GM21529 (cell line): ENCODE results near the gene MGAT5B.
A peak's percentile ranks its signal among the peaks of the same experiment; 100 is the strongest.
"Not testable (repeated sequence)": the region's sequence is repeated elsewhere in the genome, so short reads cannot be mapped to it uniquely, and the experiment has no call there.

Experiments used
- ATAC-seq: cut with Tn5 transposase; IDR thresholded peaks from one replicate; pipeline ENCODE4 v1.9.1; 2021; ENCODE audit not compliant: unreplicated experiment

The MGAT5B gene, protein sequence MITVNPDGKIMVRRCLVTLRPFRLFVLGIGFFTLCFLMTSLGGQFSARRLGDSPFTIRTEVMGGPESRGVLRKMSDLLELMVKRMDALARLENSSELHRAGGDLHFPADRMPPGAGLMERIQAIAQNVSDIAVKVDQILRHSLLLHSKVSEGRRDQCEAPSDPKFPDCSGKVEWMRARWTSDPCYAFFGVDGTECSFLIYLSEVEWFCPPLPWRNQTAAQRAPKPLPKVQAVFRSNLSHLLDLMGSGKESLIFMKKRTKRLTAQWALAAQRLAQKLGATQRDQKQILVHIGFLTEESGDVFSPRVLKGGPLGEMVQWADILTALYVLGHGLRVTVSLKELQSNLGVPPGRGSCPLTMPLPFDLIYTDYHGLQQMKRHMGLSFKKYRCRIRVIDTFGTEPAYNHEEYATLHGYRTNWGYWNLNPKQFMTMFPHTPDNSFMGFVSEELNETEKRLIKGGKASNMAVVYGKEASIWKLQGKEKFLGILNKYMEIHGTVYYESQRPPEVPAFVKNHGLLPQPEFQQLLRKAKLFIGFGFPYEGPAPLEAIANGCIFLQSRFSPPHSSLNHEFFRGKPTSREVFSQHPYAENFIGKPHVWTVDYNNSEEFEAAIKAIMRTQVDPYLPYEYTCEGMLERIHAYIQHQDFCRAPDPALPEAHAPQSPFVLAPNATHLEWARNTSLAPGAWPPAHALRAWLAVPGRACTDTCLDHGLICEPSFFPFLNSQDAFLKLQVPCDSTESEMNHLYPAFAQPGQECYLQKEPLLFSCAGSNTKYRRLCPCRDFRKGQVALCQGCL

DNA sequence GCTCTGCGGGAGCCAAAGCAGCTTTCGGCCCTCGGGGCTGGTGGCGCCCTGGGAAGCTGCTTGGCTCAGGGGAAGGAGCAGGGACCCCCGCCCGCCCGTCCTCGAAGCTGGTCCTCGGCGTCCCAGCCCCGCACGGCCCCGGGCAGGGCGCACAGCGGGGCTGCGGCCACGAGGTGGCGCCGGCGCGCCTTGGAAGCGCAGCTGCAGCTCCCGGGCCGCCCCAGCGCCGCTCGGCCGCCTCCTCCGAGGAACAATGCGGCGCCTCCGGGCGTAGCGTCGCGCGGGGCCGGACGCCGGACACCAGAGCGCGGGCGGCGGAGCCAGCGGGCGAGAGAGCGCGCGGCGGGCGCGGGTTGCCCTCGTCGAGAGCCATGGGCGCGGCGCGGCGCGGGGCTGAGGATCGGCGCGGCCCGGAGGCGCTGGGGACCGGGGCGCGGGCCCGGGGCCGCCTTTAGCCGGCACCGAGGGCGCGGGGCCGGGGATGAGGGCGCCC is at the start of gene MGAT5B:
Gene MGAT5B (plus strand): TSS at position 229 of the 493 bp plus-strand sequence. CDS start 626 bp downstream, outside the sequence.
- ATAC-seq = peak; percentile 59

DNA sequence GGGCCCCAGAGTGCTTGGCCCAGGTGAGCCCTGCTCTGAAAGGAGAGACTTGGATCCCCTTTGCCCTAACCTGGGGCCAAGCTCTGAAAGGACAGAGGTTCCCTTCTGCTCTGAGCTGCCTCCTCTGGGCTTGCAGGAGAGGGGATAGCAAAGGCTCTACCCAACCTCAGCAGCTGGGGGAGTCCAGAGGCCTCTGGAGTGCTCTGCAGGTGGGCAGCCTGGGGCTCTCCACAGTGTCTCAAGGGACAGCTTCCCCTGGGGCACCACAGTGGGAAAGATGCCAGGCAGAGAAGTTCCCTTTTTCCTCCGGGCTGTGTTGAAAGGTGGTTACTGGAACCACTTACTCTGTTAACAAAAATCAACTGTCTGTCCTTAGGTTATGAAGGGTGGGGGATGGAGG is 48.2 kb upstream of the MGAT5B start:
- no peak for ATAC-seq

DNA sequence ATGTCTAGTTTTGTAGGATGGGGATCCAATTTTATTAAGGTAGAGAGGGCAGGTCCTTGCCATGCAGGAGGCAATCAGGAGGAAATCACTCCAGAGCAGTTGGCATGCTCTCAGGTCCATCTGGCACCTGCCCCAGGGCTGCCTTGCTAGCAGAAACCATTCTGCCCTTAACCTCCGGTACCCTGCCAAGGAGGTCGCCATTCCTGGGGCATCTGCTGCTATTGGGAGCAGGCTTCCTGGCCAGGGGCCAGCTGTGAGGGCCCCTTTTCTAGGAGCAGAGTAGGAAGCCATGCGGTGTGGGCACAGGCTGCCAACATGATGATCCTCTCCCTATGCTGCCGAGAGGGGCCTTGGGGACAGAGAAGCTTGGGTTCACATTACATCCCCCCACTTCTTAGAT is 47.6 kb upstream of the MGAT5B start:
- ATAC-seq = no peak

DNA sequence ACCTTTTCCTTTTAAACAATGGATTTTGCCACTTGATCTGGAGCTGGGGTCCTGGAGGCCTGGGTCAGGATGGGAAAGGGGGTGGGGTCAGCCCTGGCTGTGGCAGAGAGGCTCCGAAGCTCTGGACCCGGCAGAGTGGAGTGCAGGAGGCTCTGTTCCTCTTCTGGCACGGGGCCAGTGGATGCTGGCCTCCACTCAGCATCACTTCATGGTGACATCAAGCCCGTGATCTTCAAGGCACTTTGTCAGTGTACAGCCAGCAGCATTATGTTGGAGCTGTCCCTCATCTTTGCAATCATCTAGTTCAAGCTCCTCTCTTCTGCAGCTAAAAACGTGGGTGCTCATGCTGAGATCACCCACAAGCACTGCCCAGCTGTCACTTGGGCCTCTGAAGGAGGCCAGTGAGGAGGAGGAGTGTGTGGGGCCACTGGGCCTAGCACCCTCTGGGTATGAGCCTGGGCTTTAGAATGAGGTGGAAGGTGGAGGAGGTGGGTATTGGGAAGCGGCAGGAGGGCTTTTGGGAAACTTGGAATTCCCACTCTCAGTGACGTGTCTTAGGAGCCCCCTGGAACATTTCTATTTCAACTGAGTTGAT is 45.9 kb upstream of the MGAT5B start:
- no peak for ATAC-seq

DNA sequence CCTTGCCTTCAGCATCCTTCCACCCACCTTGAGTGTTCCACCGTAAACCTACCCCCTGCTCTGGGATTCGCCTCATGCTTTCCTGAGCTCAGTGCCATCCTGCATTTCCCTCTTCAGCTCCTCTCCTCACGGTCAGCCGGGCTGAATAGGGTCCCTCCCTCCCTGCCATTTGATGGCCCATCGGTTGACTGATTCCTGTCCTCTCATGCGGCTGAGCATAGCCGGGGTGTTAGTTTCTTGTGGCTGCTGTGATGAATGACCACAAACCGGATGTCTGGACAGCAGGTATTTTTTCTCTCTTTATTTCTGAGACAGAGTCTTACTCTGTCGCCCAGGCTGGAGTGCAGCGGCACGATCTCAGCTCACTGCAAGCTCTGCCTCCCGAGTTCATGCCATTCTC is 44.1 kb upstream of the MGAT5B start:
- ATAC-seq = no peak

DNA sequence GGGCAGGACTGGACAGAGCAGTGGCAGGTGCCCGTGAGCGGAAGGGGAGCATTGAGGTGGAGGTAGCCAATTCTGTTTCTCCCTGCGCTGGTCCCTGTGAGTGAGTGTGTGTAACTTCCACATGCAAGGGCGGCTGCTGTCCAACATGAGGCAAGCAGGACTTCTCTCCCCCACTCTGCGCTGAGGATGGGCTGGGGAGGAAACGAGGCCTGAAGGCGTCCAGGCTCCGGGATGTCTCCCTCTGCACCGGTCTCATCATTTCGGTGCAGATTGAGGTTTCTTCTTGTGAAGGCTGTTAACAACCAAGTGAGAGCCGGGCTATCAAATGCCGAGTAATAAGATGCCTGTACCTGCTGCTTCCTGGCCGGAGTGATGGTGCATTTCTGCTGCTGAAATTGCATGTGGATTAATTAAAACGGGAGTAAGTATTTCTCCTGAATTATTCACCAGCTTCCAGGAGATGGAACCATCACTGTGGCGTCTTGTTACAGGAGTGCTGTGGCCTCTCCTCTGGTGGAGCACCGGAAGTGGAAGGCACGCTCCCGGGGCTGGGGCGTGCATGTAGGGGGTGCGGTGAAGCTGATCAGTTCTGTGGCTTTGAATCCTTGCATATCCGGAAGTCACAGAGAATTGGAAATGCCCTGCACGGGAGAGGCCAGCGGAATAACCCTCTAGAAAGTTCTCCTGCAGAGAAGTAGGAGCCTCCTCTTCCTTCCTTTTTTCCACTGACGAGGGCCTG is 41.7 kb upstream of the MGAT5B start:
- ATAC-seq = no peak

DNA sequence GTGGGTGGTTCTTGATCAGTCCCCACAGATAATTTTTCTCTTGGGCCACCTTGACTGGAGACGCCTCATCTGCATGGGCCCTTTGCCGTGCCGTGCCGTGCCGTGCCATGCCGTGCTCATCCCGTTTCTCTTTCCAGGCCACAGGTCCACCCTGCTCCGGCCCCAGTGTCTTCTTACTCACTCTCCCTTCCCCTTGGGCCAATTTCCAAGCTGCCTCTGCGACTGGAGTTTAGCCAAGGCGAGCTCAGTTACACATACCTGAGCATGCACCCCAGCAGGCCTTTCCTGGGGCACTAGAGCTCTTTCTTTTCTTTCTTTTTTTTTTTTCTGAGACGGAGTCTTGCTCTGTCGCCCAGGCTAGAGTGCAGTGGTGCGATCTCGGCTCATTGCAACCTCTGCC is 40.5 kb upstream of the MGAT5B start:
- no peak for ATAC-seq

DNA sequence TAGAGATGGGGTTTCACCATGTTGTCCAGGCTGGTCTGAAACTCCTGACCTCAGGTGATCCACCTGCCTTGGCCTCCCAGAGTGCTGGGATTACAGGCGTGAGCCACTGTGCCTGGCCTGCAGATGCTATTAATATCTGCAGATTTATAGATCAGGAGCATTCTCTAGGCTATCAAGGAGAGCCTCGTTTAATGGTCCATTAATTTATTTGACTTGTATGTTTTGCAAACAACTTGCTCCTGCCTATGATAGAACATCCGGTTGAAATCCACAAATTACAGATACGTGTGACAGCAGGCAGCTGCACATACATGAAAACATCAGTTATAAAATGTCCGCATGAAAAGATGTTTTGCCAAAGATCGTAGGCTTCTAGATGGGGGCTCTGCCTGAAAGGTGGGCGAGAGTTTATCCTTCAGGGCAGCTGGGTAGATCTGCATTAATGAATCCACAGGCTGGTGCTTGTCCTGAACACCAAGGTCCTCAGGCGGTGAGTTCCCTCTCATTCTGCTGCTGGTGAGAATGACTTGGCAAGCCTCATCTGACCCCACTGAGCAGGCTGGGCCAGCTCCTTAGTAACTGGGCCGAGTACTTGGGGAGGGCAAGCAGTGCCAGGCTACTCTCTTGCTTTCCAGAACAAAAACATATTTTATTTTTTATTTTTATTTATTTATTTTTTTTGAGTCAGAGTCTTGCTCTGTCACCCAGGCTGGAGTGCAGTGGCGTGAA is 37.1 kb upstream of the MGAT5B start:
- no peak for ATAC-seq

DNA sequence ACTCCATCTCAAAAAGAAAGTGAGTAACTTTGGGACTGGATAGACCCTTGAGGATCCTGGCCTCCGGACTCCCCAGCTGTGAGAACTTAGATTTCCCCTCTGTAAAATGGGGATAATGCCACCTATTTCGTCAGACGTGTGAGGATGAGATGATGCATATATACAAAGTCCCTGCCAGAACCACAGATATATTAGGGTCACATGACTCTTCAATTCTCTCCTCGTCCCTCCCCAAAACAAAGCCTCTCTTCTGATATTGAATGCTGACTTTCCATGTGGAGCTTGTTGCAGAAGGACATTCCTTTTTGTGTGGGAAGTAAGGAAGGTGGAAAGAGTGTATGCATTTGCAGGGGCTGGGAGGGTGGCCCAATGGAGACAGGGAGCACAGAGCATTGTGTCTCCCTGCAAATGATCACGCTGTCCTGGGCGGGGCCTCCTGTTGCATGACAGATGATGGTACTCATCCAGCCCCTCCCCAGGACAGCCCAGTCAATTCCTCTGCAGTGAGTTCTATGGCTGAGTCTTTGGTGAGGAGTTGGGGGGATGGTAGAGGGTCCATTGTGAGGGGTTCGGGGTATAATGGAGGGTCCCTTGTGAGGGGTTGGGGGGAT is 35.1 kb upstream of the MGAT5B start:
- ATAC-seq = no peak

DNA sequence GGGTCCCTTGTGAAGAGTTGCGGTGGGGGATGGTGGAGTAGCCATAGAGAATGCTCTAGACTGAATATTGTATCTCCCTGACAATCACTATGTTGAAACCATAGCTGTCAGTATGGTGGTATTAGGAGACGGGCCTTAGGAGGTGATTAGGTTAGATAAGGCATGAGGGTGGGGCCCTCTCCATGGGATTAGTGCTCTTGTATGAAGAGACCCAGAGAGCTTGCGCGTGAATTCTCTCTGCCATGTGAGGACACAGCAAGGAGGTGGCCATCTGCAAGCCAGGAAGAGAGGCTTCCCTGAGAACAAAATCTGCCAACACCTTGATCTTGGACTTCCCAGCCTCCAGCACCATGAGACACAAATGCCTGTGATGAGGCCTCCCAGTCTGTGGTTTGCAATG is 34.5 kb upstream of the MGAT5B start:
- no peak for ATAC-seq

DNA sequence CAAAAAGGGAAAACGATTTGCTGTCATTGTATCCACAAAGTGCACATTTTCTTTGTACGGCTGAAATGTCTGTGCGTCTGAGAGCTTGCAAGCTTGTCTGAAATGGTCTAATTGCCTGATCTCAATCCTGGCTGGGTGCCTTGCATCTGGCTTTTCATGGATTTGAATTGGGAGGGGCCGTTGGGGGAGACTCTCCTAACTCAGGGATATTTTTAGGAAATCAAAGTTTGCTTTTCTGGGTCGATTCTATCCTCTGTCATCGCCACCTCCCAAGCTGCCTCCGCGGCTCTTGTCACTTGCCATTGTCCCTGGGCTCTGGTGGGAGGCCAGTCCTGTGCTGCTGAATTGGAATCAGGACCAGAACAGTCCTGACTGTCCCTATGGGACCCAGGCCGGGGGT is 33.3 kb upstream of the MGAT5B start:
- ATAC-seq = no peak

DNA sequence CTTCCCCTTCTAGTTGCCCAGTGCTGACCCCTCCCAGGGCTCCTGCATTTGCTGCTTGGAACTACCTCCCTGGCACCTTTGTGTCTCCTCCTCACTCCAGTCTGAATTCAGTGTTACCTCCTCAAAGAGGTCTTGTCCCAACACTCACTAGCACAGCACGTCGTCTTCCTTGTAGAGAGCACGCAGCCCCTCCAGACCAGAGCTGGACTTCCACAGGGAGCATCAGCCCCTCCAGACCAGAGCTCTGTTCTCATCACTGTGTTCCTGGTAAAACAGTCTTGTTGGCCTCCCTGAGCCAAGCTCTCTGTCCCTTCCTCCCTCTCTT is 27.8 kb upstream of the MGAT5B start:
- no peak for ATAC-seq

DNA sequence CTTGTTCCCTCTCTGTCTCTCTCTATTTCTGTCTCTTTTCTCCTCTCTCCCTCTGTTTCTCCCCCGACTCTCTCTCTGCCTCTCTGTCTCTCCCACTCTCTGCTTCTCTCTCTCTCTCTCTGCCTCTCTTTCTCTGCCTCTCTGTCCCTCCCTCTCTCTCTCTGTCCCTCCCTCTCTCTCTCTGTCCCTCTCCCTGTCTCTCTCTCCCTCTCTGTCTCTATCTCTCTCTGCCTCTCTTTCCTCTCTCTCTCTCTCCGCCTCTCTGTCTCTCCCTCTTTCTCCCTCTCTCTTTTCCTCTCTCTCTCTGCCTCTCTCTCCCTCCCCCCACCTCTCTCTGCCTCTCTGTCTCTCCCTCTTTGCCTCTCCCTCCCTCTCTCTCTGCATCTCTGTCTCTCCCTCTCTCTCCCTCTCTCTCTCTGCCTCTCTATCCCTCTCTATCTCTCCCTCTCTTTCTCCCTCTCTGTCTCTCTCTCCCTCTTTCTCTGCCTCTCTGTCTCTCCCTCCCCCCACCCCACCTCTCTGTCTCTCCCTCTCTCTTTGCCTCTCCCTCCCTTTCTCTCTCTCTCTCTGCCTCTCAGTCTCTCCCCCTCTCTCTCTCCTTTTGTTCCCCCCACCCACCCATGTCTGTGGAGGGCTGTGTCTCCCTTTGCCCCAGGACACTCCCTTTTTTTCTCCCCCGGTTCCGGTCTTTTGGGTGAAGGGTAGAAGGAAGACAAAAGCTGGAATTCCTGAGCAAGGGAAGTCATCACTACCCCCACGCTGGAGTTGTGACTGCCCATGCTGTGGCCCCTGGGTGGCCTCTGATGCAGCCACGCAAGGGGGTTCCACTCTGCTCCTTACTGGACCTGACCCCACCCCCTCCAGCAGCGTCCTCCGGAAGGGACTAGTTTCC is 27.1 kb upstream of the MGAT5B start:
- no peak for ATAC-seq

DNA sequence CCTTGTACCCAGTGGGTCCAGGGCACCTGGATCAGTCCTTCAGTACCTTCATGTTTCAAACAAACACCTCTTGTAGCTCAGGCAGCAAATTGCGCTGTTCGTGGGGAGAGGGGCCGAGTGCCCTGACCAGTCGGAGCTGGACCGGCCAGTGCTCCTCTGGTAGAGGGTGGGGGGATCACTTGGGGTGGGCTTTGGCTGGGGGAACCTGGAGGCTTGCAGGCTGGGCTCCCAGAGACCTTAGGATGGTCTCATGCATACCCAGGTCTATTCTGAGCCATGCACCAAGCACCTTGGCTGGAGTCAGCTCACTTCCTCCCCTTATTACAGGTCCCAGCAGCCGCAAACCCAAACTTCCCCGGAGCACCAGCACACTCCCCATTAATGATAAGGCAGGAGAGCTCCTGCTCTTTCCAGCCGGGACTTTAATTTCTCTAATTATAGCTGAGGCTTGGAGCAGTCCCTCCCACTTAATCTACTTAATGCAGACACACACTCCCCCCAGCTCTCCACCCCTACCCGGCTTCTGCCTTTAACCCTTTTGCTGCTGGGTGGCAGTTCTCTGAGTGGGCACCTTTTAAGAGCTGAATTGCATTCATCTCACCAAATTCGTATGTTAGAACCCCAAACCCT is 26.3 kb upstream of the MGAT5B start:
- no peak for ATAC-seq

DNA sequence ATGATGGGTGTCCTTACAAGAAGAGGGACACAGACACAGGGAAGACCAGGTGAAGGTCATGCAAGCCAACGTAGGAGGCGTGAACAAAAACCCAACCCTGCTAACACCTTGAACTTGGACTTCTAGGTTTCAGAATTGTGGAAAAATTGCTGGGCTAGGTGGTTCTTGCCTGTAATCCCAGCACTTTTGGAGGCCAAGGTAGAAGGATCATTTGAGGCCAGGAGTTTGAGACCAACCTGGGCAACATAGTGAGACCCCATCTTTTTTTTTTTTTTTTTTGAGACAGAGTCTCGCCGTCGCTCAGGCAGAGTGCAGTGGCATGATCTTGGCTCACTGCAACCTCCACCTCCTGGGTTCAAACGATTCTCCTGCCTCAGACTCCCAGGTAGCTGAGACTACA is 25.1 kb upstream of the MGAT5B start:
- ATAC-seq = not testable (repeated sequence)

DNA sequence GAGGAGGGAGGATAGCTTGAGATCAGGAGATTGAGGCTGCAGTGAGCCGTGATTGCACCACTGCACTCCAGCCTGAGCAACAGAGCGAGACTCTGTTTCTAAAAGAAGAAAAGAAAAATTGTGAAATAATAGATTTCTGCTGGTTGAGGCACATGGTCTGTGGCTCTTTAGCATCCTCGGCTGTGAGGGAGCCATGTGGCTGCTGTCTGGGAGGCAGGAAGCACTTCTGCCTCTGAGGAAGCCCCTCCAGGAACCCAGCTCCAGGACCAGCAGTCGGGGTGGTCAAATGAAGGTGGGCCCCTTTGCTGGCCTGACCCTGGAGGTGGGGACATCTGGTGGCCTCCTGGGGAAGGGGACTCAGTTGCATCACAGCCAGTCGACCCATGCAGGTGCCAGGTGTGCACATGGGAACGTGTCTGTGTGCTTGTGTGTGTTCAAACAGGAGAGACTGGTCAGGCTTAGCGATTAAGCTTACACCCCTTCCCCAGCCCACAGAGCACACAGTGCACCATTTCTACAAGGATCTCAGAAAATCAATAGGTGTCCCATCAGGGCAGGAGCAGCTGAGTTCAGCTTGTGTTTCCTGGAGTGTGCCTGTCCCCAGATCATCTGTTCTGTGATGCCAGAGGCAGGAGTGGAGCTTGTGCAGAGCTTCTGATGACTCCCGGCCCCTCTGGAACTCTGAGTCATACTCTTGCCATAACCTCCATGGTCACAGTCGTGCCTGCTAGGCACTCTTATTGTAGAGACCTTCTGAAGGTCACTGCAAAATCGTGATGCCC is 24.3 kb upstream of the MGAT5B start:
- ATAC-seq = no peak

DNA sequence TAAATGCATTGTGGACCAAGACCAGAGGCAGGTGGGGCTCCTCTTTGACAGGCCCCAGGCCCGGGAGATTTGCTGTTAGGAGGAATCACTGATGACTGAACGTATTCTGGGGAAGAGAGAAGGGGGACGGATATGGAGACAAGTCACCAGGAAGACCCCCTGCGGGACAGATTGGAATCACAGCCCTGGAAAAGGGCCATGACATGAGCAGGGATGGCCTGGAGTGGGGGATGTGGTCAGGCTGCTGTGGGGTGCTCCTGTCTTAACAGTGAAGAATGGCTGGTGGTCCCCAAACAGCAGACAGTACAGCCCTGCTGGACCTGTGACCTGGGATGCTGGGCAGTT is 23.7 kb upstream of the MGAT5B start:
- no peak for ATAC-seq

DNA sequence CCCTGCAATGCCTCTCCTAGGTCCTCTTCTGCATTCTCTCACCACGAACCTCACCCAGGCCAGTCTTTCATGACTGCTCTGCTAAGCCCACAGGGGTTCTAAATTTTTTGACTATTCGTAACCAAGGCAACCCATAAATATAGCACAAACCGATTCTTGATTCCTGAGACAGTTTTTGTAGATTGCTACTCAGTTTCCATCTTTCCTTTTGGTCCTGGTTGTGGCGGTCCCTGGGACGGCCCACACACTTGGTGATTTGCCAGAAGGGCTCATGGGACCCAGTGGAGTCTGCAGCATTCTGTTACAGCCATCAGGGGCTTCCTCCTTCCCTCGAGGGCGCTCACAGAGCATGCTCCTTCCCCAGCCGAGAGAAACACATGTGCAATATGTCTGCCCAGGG is 23.4 kb upstream of the MGAT5B start:
- no peak for ATAC-seq
